NB4 (cell line): Measurements from ENCODE around the gene FBXW2.

Experiments used
- DNase-seq: peaks from one replicate; pipeline ENCODE4 v3.0.0; 2010; ENCODE audit warnings: low read depth
- H3K4me3 ChIP-seq: one replicate; pipeline ENCODE4 v1.5.1; 2011; ENCODE audit warnings: mild to moderate bottlenecking, low read depth, low read length, moderate library complexity
- MYC ChIP-seq: IDR thresholded peaks from 2 replicates; pipeline ENCODE4 v1.6.1; 2011; ENCODE audit warnings: low read depth, low read length
- POLR2A ChIP-seq: IDR thresholded peaks from 2 replicates; pipeline ENCODE4 v1.6.1; 2011; ENCODE audit warnings: mild to moderate bottlenecking; ENCODE audit not compliant: insufficient read length; ENCODE audit errors: extremely low read depth
- TF ChIP-seq, protein P1 (sequence below): IDR thresholded peaks from 2 replicates; pipeline ENCODE4 v1.6.1; 2011; ENCODE audit warnings: low read depth, low read length
- TF ChIP-seq, protein P2 (sequence below): IDR thresholded peaks from one replicate; pipeline ENCODE4 v1.5.1; 2012; ENCODE audit warnings: low read depth, low read length

Gene FBXW2

DNA sequence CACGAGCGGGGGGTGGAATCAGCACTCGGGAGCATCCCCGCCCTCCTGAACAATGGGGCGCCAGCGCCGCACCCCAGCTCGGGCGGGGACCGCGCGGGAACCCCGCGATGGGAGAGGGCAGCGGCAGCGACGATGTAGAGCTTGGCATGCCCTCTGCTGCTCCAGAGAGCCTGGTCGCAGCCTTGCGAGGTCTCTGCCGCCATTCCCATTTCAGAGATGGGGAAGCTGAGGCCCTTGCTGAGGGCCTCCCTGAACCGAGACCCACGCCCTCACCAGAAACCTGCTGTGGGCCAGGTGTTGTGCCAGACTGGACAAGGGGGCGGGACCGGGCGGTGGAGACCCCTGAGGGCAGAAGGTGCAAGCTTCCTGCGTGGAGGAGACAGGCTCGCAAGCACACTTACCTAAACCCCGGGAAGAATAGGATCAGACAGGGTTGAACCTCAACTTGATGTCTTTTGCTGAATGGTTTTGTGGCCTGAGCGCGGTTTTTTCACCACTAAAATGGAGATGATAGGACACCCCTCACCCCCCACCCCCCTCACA, 78.3 kb downstream of the FBXW2 start:
- TF ChIP-seq, protein P1, sequence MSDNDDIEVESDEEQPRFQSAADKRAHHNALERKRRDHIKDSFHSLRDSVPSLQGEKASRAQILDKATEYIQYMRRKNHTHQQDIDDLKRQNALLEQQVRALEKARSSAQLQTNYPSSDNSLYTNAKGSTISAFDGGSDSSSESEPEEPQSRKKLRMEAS = no peak
- TF ChIP-seq MYC = no peak
- no peak for TF ChIP-seq POLR2A
- TF ChIP-seq, protein P2, sequence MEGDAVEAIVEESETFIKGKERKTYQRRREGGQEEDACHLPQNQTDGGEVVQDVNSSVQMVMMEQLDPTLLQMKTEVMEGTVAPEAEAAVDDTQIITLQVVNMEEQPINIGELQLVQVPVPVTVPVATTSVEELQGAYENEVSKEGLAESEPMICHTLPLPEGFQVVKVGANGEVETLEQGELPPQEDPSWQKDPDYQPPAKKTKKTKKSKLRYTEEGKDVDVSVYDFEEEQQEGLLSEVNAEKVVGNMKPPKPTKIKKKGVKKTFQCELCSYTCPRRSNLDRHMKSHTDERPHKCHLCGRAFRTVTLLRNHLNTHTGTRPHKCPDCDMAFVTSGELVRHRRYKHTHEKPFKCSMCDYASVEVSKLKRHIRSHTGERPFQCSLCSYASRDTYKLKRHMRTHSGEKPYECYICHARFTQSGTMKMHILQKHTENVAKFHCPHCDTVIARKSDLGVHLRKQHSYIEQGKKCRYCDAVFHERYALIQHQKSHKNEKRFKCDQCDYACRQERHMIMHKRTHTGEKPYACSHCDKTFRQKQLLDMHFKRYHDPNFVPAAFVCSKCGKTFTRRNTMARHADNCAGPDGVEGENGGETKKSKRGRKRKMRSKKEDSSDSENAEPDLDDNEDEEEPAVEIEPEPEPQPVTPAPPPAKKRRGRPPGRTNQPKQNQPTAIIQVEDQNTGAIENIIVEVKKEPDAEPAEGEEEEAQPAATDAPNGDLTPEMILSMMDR = no peak
- no peak for DNase-seq
- peak overlapping the region; percentile 50 for H3K4me3 ChIP-seq

DNA sequence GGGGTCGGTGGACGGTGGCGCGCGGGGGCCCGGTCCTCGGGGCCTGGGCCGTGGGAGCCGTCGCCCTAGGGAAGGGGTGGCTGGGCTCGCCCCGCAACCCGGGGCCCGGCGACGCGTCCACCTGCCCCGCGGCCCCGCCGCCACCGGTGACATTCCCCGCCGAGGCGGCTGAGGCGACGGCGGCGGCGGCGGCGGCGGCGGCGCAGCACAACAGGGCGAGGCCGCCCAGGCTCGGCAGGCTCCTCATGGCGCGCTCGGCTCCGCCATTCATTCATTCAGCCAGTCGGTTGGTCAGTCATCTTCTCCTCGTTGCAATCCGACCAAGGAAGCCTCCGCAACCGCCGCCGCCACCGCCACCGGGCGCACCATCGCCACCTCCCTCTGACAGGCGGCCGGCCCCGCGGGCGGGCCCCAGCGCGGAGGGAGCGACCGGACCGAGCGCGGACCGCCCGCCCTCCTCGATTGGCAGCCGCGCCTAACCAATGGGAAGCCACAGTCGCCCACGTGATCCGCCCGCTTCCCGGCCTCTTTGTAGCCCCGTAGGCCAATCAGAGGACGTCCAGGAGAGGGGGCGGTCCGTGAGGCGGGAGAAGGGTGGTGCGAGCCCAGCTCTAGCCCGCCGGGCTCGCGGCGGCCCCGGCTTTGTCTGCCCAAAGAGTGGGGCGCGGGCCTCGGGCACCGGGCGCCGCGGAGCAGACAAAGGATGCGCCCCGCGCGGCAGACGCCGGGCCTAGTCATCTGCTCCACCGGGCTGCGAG, 78.9 kb downstream of the FBXW2 start, which contains the start of gene MEGF9:
Gene MEGF9, minus strand, starts transcription at position 383 of the 758 bp plus-strand sequence. Its CDS starts 112 bp downstream, at position 271.
- peak; percentile 97 for DNase-seq
- TF ChIP-seq MYC (peak; percentile 53), POLR2A (peak; percentile 46)
- TF ChIP-seq, protein P2 = no peak
- TF ChIP-seq, protein P1 = peak; percentile 92
- H3K4me3 ChIP-seq = peak within 1 kb of the TSS; percentile 50

DNA sequence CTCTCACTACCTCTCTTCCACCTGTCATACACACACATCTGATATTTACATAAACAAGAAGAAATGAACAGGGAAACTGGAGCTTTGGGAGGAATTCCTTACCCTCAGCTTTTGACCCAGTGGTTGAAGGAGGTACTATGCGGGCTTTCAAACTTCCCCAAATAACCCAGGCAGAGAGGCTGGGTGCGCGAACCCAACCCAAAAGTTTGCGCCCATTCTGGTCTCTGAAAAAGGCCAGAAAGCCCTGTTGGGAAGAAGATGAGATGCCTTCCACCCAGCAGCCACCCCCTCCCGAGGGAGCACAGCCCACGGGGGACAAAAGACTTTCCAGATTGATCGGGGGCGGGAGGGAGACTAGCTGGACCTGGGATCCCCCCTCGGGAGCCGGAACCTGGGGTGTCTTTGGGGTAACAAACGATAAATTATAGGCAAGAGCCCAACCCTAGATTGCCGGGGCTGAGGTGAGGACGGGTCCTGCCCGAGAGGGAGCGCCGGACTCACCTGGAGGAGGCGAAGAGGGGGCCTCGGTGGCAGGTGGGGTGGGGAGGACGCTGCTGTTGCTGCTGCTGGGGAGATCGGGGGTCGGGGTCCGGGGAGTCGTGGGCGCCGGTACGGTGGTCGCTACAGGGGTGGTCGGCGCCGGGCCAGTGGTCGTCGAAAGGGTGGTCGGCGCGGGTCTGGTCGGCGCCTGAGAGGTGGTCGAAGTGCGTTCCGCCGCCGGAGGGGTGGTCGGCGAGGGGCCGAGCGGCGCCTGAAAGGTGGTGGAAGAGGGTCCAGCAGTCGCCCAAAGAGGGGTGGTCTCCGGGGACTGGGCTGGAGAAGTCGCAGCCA, 79.7 kb downstream of the FBXW2 start:
- peak overlapping the region; percentile 49 for H3K4me3 ChIP-seq
- TF ChIP-seq, protein P1 = no peak
- TF ChIP-seq POLR2A (no peak), MYC (no peak)
- TF ChIP-seq, protein P2 = no peak
- peak; percentile 40 for DNase-seq

DNA sequence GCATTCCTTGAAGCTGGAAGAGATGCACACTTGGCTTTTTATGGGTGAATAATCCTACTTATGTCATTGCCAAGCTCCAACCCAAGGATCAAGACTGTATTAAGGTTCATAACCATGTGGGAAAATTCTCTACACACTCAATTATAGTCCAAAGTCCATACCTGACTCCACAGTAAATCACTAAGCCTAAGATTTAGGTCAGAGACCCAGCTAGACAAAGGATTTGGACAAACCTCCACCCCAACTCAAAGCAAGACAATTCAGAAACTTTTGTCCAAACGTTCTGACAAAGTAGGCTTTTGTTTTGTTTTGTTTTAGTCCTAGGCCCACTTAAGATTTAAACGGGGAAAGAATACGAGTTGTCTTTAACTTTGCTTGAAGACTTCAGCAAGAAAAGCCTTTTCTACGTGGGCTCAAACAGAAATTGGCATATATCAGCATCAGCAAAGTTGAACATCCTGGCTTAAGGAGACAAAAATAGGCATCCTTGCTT, 80.6 kb downstream of the FBXW2 start:
- TF ChIP-seq MYC = no peak
- TF ChIP-seq, protein P1 = no peak
- TF ChIP-seq, protein P2 = no peak
- no peak for DNase-seq
- H3K4me3 ChIP-seq = peak overlapping the region; percentile 49

DNA sequence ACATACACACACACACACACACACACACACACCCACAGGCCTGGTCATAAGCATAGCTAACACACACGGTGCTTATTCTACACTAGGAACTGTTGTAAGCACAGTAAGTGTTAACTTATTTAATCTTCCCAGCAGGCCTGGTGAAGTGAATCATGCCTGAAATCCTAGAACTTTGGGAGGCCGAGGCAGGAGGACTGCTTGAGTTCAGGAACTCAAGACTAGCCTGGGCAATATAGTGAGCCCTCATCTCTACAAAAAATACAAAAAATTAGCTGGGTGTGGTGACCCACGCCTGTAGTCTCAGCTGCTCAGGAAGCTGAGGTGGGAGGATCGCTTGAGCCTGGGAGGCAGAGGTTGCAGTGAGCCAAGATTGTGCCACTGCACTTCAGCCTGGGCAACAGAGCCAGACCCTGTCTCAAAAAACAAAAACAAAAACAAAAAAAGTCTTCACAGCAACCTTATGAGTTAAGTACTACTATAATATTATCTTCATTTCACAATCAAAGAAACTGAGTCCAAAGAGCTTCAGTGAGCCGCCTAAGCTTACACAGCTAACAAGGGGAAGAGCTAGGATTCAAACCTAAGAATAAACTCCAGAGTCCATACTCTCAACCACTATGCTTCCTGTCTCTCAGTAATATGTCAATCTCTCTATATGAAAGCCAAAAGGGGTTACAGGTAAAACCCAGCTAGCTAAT, 81.2 kb downstream of the FBXW2 start:
- peak overlapping the region; percentile 49 for H3K4me3 ChIP-seq
- no peak for TF ChIP-seq POLR2A
- TF ChIP-seq, protein P1 = no peak
- TF ChIP-seq MYC = no peak
- TF ChIP-seq, protein P2 = no peak

More for the DNA sequence above, 81.2 kb downstream of the FBXW2 start:
- DNase-seq = no peak
